Transverse colon (tissue), 4 donors: ENCODE results near the gene REG1A. TPM values are rescaled to one million over a fixed set of nuclear protein-coding genes. Genes with fewer than 3 reads are reported as not detected.

ENCODE experiments used
- DNase-seq: peaks from one replicate; pipeline ENCODE4 v3.0.0-alpha.2; 2019
- H3K27ac ChIP-seq, 4 donors: fragments of 200-600 bp; sonication (generic); 2 replicates each; pipeline ENCODE4 v1.5.1; 2016 to 2018; ENCODE audit warnings: inconsistent platforms in 4 of 4
- H3K27me3 ChIP-seq: fragments of 200-600 bp; sonication (generic); 2 replicates; pipeline ENCODE4 v1.5.1; 2017; ENCODE audit warnings: inconsistent platforms
- H3K36me3 ChIP-seq, 4 donors: fragments of 200-600 bp; sonication (generic); 2 replicates each; pipeline ENCODE4 v1.5.1; 2017 to 2019; ENCODE audit warnings: inconsistent platforms in 4 of 4
- H3K4me1 ChIP-seq, 4 donors: fragments of 200-600 bp; sonication (generic); 2 replicates each; pipeline ENCODE4 v1.5.1; 2017 to 2020; ENCODE audit warnings: inconsistent platforms in 4 of 4
- H3K4me3 ChIP-seq, 4 donors: fragments of 200-600 bp; sonication (generic); 1 replicate in 1 of 4; 2 replicates in 3 of 4; pipeline versions ENCODE4 v1.5.1 to v1.6.1; 2017 to 2019; ENCODE audit warnings: inconsistent platforms in 4 of 4
- H3K9me3 ChIP-seq, 2 donors: fragments of 200-600 bp; sonication (generic); 2 replicates each; pipeline ENCODE4 v1.5.1; 2017 to 2019; ENCODE audit warnings: inconsistent platforms in 2 of 2
- EP300 ChIP-seq: sonication (generic); formaldehyde crosslinking; IDR thresholded peaks from one replicate; pipeline ENCODE4 v1.6.1; 2017; ENCODE audit warnings: antibody characterized with exemption, low read depth
- POLR2A ChIP-seq: fragments of 450-650 bp; IDR thresholded peaks from one replicate; pipeline ENCODE4 v1.6.1; 2016; ENCODE audit warnings: antibody characterized with exemption, mild to moderate bottlenecking, moderate library complexity
- POLR2AphosphoS5 ChIP-seq, 3 donors: sonication (generic); formaldehyde crosslinking; IDR thresholded peaks; one replicate each; pipeline ENCODE4 v1.6.1; 2016; ENCODE audit warnings: antibody characterized with exemption in 3 of 3
- WGBS, 2 donors: methylation state at CpG; one replicate each; pipeline ENCODE4 v1.1.5; 2018; ENCODE audit warnings: low coverage in 1 of 2; 5-methylcytosine and 5-hydroxymethylcytosine counted together
- in situ Hi-C, 4 donors: fragments of 200-750 bp; cut with MboI; loops; one replicate each; pipeline versions ENCODE4 v1.15.0 to v1.15.1; 2017; ENCODE audit warnings: low sequenced_read_pairs in 3 of 4, low pct_ligation_motif_present in 1 of 4, low pct_unique_long_range_greater_than_20kb in 1 of 4
- intact Hi-C: fragments of 100-400 bp; cut with DNase I; formaldehyde crosslinking; loops from one replicate; pipeline ENCODE4 v1.15.1; 2023; ENCODE audit warnings: low total_unique reads
- total RNA-seq, 4 donors: library from RNA; depleted of rRNA; stranded (reverse); fragments of >200 nt; gene quantifications; one replicate each; pipeline ENCODE4 v1.1.0, GENCODE V29; 2016
- TF ChIP-seq, protein P1 (sequence below), 5 experiments: fragments of 200-600 bp in 3 of 5; fragments of 450-650 bp in 2 of 5; sonication (generic) in 3 of 5; IDR thresholded peaks; 1 replicate in 2 of 5; 2 replicates in 3 of 5; pipeline ENCODE4 v1.5.1; 2016 to 2017; ENCODE audit warnings: antibody characterized with exemption in 5 of 5, inconsistent platforms in 3 of 5, mild to moderate bottlenecking in 2 of 5, moderate library complexity in 1 of 5

REG1A gene
- total RNA-seq, 4 donors from 2014 or later = not detected

DNA sequence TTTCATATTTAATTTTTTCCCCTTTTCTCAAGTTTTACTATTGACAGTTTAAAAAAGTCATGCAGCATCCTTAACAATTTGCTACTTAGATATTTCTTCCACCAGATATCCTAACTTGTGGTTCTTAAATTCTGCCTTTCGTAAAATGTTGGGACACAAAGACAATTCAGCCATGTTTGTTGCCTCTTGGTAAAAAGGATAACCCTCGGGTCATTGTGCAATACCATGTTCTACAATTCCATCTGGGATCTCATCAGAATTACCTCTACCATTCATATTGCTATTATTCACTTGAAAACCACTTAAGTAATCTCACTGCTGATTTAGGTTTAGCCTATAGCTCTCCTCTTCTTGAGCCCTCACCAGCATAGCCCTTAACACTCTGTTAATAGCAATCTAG lies 19.3 kb upstream of the REG1A start:
- H3K27me3 ChIP-seq = peaks cover 27% of the 10 kb centered on the region
- no peaks in the 10 kb centered on the region for H3K36me3 ChIP-seq
- H3K27ac ChIP-seq = no peak overlapping the region
- H3K4me3 ChIP-seq = no peak overlapping the region
- intact Hi-C loops (no loop called here), in situ Hi-C loops (no loop called here)
- peaks cover 0 to 13% of the 10 kb centered on the region in 2 donors for H3K9me3 ChIP-seq
- WGBS, 2 donors = 77 to 80% methylated on average over 2 of the region's 2 CpGs
- H3K4me1 ChIP-seq = no peaks in the 10 kb centered on the region
- no peak for DNase-seq
- TF ChIP-seq POLR2AphosphoS5 (IDR thresholded peaks at IDR 0.05) (no peak), POLR2A (no peak), EP300 (no peak)
- TF ChIP-seq, protein P1, sequence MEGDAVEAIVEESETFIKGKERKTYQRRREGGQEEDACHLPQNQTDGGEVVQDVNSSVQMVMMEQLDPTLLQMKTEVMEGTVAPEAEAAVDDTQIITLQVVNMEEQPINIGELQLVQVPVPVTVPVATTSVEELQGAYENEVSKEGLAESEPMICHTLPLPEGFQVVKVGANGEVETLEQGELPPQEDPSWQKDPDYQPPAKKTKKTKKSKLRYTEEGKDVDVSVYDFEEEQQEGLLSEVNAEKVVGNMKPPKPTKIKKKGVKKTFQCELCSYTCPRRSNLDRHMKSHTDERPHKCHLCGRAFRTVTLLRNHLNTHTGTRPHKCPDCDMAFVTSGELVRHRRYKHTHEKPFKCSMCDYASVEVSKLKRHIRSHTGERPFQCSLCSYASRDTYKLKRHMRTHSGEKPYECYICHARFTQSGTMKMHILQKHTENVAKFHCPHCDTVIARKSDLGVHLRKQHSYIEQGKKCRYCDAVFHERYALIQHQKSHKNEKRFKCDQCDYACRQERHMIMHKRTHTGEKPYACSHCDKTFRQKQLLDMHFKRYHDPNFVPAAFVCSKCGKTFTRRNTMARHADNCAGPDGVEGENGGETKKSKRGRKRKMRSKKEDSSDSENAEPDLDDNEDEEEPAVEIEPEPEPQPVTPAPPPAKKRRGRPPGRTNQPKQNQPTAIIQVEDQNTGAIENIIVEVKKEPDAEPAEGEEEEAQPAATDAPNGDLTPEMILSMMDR (IDR thresholded peaks at IDR 0.05) = no peak

DNA sequence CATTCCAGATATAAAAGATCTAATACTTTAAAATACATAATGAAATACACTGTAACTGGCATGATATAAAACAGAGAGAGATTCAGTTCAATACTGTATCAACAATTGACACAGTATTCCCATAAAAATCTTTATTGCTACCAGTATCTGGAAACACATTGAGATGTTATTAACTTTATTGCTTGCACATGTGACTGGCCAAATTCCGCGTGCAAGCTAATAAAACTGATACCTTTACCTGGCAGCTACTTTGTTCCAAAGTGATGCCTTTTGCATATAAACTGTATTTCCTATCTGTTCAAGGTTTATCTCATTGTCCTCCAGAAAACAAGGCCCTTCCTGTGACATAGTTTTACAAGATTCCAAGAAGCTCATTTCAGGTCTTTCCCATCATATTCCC lies 17.1 kb upstream of the REG1A start:
- in situ Hi-C loops (no loop called here), intact Hi-C loops (no loop called here)
- Histone ChIP-seq H3K27ac (no peak overlapping the region), H3K9me3 (peaks cover 0 to 13% of the 10 kb centered on the region in 2 donors), H3K4me1 (no peaks in the 10 kb centered on the region), H3K36me3 (no peaks in the 10 kb centered on the region), H3K4me3 (no peak overlapping the region), H3K27me3 (peaks cover 21% of the 10 kb centered on the region)
- no peak for DNase-seq
- 25 to 35% methylated on average over 2 of the region's 2 CpGs for WGBS, 2 donors
- TF ChIP-seq, protein P1 (IDR thresholded peaks at IDR 0.05) = no peak
- TF ChIP-seq EP300 (no peak), POLR2A (no peak), POLR2AphosphoS5 (IDR thresholded peaks at IDR 0.05) (no peak)

DNA sequence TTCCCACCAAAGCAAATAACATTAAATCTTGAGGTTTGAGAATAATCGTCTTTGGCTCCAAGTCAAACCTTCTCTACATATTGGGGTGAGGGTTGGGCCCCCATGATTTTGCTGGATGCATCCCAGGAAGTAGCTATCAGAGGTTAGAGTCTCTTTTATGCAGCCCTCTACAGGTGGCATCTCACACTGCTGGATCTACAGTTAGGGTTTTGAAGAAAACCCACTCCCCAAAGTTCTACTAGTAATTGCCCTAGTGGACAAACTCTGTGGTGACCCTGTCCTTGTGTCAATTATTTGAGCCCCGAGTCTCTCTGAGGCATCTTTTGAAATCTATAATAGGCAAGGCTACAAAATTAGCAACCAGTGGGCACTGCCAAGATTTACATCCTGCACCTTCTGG lies 15.0 kb upstream of the REG1A start:
- Histone ChIP-seq H3K4me1 (no peaks in the 10 kb centered on the region), H3K27ac (no peak overlapping the region), H3K36me3 (no peaks in the 10 kb centered on the region), H3K9me3 (peaks cover 0 to 13% of the 10 kb centered on the region in 2 donors), H3K4me3 (no peak overlapping the region), H3K27me3 (peaks cover 15% of the 10 kb centered on the region)
- in situ Hi-C loops = no loop called here
- intact Hi-C loops = no loop called here
- WGBS, 2 donors = 59 to 86% methylated on average over 2 of the region's 2 CpGs
- TF ChIP-seq POLR2A = no peak
- TF ChIP-seq, protein P1 (IDR thresholded peaks at IDR 0.05) = no peak
- TF ChIP-seq POLR2AphosphoS5 (IDR thresholded peaks at IDR 0.05) = no peak
- no peak for TF ChIP-seq EP300
- DNase-seq = no peak

DNA sequence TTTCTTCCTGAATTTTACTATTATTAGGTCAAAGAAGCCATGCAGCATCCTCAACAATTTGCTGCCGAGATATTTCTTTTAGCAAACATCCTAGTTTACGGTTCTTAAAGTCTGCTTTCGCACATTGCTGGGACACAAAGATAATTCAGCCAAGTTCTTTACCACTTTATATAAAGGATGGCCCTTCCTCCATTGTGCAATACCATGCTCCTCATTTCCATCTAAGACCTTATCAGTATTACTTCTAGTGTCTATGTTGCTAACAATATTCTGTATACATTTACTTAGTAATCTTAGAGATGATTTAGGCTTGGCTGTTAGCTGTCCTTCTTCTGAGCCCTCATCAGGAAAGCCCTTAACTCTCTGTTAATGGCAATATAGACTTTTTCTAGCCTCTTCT lies 8.0 kb upstream of the REG1A start:
- Histone ChIP-seq H3K36me3 (no peaks in the 10 kb centered on the region), H3K27me3 (peaks cover 52% of the 10 kb centered on the region), H3K4me3 (no peak overlapping the region), H3K4me1 (no peaks in the 10 kb centered on the region), H3K9me3 (no peaks in the 10 kb centered on the region), H3K27ac (no peak overlapping the region)
- 96% methylated on average over 3 of the region's 3 CpGs for WGBS, 2 donors
- intact Hi-C loops = no loop called here
- no peak for DNase-seq
- in situ Hi-C loops = no loop called here
- no peak for TF ChIP-seq EP300
- TF ChIP-seq, protein P1 (IDR thresholded peaks at IDR 0.05) = no peak
